Nephron (organoid): Measurements from ENCODE around the gene MLXIP.

Experiments used
- H3K27ac Mint-ChIP-seq, 3 experiments: 2 replicates each; pipeline ENCODE4 v1.8.0; 2020; ENCODE audit warnings: mixed read lengths in 3 of 3, mild to moderate bottlenecking in 2 of 3, moderate library complexity in 1 of 3
- H3K27me3 Mint-ChIP-seq: 2 replicates; pipeline ENCODE4 v1.8.0; 2021; ENCODE audit warnings: low read depth, mild to moderate bottlenecking, moderate library complexity, mixed read lengths
- H3K36me3 Mint-ChIP-seq: 2 replicates; pipeline ENCODE4 v1.8.0; 2020; ENCODE audit warnings: low read depth, mixed read lengths
- H3K4me1 Mint-ChIP-seq: 2 replicates; pipeline ENCODE4 v1.8.0; 2020; ENCODE audit warnings: mixed read lengths
- H3K4me3 Mint-ChIP-seq, 3 experiments: 2 replicates each; pipeline ENCODE4 v1.8.0; 2020; ENCODE audit warnings: mild to moderate bottlenecking in 3 of 3, mixed read lengths in 3 of 3, moderate library complexity in 2 of 3
- H3K9me3 Mint-ChIP-seq: 2 replicates; pipeline ENCODE4 v1.8.0; 2020; ENCODE audit warnings: mixed read lengths
- TF ChIP-seq, protein P1 (sequence below), 3 experiments: fragments of 200-600 bp; sonication (generic); IDR thresholded peaks; one replicate each; pipeline ENCODE4 v1.5.0; 2021; ENCODE audit warnings: antibody characterized with exemption in 3 of 3; ENCODE audit not compliant: unreplicated experiment in 3 of 3

The MLXIP gene, protein sequence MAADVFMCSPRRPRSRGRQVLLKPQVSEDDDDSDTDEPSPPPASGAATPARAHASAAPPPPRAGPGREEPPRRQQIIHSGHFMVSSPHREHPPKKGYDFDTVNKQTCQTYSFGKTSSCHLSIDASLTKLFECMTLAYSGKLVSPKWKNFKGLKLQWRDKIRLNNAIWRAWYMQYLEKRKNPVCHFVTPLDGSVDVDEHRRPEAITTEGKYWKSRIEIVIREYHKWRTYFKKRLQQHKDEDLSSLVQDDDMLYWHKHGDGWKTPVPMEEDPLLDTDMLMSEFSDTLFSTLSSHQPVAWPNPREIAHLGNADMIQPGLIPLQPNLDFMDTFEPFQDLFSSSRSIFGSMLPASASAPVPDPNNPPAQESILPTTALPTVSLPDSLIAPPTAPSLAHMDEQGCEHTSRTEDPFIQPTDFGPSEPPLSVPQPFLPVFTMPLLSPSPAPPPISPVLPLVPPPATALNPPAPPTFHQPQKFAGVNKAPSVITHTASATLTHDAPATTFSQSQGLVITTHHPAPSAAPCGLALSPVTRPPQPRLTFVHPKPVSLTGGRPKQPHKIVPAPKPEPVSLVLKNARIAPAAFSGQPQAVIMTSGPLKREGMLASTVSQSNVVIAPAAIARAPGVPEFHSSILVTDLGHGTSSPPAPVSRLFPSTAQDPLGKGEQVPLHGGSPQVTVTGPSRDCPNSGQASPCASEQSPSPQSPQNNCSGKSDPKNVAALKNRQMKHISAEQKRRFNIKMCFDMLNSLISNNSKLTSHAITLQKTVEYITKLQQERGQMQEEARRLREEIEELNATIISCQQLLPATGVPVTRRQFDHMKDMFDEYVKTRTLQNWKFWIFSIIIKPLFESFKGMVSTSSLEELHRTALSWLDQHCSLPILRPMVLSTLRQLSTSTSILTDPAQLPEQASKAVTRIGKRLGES

DNA sequence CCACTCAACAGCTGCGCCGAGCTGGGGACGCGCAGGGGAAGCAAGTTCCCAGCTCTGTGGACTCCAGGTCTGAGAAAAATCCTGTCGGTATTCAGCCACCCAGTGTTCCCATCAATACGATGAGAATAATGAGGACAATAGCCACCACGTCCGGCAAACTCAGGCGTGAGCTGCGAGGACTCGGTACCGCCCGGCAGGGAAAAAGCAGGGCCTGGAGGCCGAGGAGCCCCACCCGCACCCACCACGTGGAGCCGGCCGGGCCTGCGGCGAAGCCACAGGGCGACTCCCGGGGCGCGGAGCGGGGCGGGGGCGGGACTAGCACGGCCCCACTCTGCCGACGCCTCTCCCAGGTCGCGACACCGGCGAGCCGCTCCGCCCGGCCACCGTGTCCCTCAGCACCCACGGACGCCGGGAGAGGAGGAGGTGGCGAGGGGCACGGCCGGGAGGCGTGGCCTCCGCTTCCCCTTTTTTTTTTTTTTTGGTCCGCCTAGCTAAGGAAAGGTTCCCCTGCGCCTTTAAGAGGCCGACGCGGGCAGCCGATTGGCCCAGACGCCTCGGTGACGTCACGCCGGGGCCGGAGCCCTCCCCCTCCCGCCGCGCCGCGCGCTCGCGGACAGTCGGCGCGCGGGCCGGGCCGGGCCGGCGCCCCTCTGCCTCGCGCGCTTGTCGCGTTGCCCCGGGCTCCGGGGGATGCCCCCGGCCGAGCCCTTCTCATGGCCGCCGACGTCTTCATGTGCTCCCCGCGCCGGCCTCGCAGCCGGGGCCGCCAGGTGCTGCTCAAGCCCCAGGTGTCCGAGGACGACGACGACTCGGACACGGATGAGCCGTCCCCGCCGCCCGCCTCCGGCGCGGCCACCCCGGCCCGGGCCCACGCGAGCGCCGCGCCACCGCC is at the start of gene MLXIP:
Gene MLXIP, plus strand, starts transcription at position 616 of the 892 bp plus-strand sequence. Its CDS starts 98 bp downstream, at position 714.
- peaks cover 4% of the 10 kb centered on the region for H3K27me3 Mint-ChIP-seq
- TF ChIP-seq, protein P1, sequence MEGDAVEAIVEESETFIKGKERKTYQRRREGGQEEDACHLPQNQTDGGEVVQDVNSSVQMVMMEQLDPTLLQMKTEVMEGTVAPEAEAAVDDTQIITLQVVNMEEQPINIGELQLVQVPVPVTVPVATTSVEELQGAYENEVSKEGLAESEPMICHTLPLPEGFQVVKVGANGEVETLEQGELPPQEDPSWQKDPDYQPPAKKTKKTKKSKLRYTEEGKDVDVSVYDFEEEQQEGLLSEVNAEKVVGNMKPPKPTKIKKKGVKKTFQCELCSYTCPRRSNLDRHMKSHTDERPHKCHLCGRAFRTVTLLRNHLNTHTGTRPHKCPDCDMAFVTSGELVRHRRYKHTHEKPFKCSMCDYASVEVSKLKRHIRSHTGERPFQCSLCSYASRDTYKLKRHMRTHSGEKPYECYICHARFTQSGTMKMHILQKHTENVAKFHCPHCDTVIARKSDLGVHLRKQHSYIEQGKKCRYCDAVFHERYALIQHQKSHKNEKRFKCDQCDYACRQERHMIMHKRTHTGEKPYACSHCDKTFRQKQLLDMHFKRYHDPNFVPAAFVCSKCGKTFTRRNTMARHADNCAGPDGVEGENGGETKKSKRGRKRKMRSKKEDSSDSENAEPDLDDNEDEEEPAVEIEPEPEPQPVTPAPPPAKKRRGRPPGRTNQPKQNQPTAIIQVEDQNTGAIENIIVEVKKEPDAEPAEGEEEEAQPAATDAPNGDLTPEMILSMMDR (IDR thresholded peaks at IDR 0.05; ENCODE audit: unreplicated experiment in 3 of 3): no peak

GRCh38 chr12:122028905-122029560 is 49.5 kb upstream of the MLXIP start:
- H3K9me3 Mint-ChIP-seq: no peaks in the 10 kb centered on the region
- peak overlapping the region; percentile 14 to 41 (median 33) for H3K27ac Mint-ChIP-seq
- no peaks in the 10 kb centered on the region for H3K27me3 Mint-ChIP-seq
- H3K4me3 Mint-ChIP-seq: no peak overlapping the region
- peaks cover 21% of the 10 kb centered on the region for H3K4me1 Mint-ChIP-seq
- TF ChIP-seq, protein P1 (IDR thresholded peaks at IDR 0.05; ENCODE audit: unreplicated experiment in 3 of 3): no peak
- peaks cover 8% of the 10 kb centered on the region for H3K36me3 Mint-ChIP-seq

More for the DNA sequence above, at the start of gene MLXIP:
- Mint-ChIP-seq H3K36me3 (peaks cover 6% of the 10 kb centered on the region), H3K27ac (peak within 1 kb of the TSS; percentile 87 to 91 (median 89)), H3K4me3 (peak within 1 kb of the TSS; percentile 86 to 92 (median 88)), H3K9me3 (no peaks in the 10 kb centered on the region), H3K4me1 (peaks cover 37% of the 10 kb centered on the region)

- H3K36me3 Mint-ChIP-seq: peaks cover 10% of the 10 kb centered on the region
- peaks cover 21% of the 10 kb centered on the region for H3K4me1 Mint-ChIP-seq
- H3K27me3 Mint-ChIP-seq: no peaks in the 10 kb centered on the region
- peak overlapping the region in 1 of 3 experiments; percentile 86 for H3K27ac Mint-ChIP-seq
- H3K4me3 Mint-ChIP-seq: no peak overlapping the region
- TF ChIP-seq, protein P1 (IDR thresholded peaks at IDR 0.05; ENCODE audit: unreplicated experiment in 3 of 3): no peak
- no peaks in the 10 kb centered on the region for H3K9me3 Mint-ChIP-seq
Measured at GRCh38 chr12:122029620-122030423, 48.7 kb upstream of the MLXIP start.

GRCh38 chr12:122030424-122031035 is 48.0 kb upstream of the MLXIP start:
- Mint-ChIP-seq H3K9me3 (no peaks in the 10 kb centered on the region), H3K27ac (no peak overlapping the region), H3K27me3 (no peaks in the 10 kb centered on the region), H3K4me3 (no peak overlapping the region), H3K36me3 (peaks cover 16% of the 10 kb centered on the region), H3K4me1 (peaks cover 21% of the 10 kb centered on the region)
- TF ChIP-seq, protein P1 (IDR thresholded peaks at IDR 0.05; ENCODE audit: unreplicated experiment in 3 of 3): no peak
